Measurements from ENCODE around the gene GPRC5B.

The GPRC5B gene

DNA sequence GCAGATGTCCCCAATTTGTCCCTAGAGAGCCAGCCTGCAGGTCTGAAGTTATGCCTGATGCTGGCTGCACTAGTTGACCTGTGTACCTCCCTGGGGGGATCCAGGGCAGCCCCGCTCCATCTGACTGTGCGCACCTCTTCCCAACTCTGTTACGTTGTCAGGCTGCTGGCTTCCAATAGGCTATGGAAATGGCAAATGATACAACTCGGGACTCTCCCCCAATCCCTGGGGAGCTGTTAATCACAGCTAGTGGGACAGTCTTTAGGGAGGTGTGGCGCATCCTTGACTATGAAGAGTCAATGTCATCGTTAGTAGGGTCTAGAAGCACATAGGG, 30.1 kb downstream of the GPRC5B start:
- Mint-ChIP-seq H3K27ac (no peak overlapping the region), H3K9me3 (no peaks in the 10 kb centered on the region), H3K4me3 (no peak overlapping the region), H3K36me3 (ENCODE audit: low read depth) (no peaks in the 10 kb centered on the region), H3K27me3 (ENCODE audit: low read depth) (no peaks in the 10 kb centered on the region), H3K4me1 (ENCODE audit: low read depth) (no peaks in the 10 kb centered on the region)
- no peak for DNase-seq (ENCODE audit: low spot score)

DNA sequence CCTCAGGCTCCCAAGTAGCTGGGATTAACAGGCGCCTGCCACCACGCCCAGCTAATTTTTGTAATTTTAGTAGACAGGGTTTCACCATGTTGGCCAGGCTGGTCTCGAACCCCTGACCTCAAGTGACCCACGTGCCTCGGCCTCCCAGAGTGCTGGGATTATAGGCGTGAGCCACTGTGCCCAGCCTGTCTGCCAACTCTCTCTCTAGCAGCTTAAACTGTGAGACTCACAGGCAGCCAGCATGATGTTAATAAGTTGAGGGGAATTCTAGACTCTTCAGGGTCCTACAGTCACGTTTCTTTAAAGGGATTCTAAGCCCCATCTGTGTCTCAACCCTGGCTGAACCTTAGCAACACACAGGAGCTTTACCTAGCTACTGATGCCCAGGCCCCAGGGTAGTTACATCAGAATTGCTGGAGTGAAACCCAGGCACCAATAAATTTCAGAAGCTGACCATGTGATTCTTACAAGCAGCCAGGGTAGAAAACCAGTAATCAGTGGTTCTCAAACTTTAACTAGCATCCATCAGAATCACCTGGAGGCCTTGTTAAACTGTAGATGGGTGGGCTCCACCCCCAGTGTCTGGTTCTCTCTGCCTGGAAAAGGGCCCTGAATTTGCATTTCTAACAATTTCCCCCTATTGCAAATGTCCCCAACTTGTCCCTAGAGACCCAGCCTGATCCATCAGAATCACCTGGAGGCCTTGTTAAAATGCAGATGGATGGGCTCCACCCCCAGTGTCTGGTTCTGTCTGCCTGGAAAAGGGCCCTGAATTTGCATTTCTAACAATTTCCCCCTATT, 30.7 kb downstream of the GPRC5B start:
- H3K27ac Mint-ChIP-seq: no peak overlapping the region
- no peaks in the 10 kb centered on the region for H3K36me3 Mint-ChIP-seq (ENCODE audit: low read depth)
- H3K4me1 Mint-ChIP-seq (ENCODE audit: low read depth): no peaks in the 10 kb centered on the region
- H3K27me3 Mint-ChIP-seq (ENCODE audit: low read depth): no peaks in the 10 kb centered on the region
- no peak overlapping the region for H3K4me3 Mint-ChIP-seq
- H3K9me3 Mint-ChIP-seq: no peaks in the 10 kb centered on the region
- no peak for DNase-seq (ENCODE audit: low spot score)

DNA sequence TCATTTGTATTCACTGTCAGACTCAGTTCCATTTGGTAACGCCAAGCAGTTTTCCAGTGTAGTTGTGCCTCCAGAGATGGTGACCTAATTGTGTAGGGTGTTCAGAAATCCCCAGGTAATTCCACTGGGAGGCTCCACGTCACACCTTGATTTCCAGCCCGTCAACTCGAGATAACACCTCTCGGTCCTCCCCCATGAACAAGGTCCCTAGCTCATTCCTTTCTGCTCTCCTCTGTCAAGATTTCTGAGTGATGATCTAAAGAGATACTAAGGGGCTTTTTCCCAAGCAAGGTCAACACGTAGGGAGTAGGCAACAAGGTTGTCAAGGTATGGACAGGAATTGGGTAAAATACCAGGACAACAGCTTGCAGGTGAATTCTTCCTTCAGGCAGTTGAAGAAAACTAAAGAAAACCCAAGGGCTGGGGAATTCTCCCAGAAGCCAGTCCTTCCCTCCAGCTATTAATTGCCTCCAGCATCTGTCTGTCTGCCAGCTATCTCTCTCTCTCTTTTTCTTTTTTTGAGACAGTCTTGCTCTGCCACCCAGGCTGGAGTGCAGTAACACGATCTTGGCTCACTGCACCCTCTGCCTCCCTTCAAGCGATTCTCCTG, 31.4 kb downstream of the GPRC5B start:
- Mint-ChIP-seq H3K4me1 (ENCODE audit: low read depth) (no peaks in the 10 kb centered on the region), H3K27me3 (ENCODE audit: low read depth) (no peaks in the 10 kb centered on the region), H3K9me3 (no peaks in the 10 kb centered on the region), H3K4me3 (no peak overlapping the region), H3K27ac (no peak overlapping the region), H3K36me3 (ENCODE audit: low read depth) (no peaks in the 10 kb centered on the region)
- no peak for DNase-seq (ENCODE audit: low spot score)

DNA sequence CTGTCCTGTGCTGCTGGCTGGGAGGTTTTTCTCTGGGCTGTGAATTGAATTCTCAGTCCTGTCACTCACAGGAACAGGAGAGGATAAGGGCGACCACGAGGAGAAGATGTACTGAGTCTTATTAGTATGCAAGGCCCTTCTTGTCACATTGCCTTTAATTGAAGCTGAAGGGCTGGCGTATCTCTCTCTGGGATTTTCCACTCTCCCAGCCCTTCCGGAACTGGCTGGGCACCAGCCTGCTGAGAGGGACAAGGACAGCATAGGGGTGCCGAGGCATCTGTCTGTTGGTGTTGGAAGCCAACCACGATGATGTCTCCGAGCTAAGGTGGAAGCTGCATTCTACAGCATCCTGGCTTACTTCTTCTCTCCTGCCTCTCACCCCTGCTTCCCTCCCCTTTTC, 33.2 kb downstream of the GPRC5B start:
- H3K27ac Mint-ChIP-seq: no peak overlapping the region
- DNase-seq (ENCODE audit: low spot score): no peak
- no peaks in the 10 kb centered on the region for H3K4me1 Mint-ChIP-seq (ENCODE audit: low read depth)
- H3K36me3 Mint-ChIP-seq (ENCODE audit: low read depth): no peaks in the 10 kb centered on the region
- H3K4me3 Mint-ChIP-seq: no peak overlapping the region
- H3K27me3 Mint-ChIP-seq (ENCODE audit: low read depth): no peaks in the 10 kb centered on the region
- H3K9me3 Mint-ChIP-seq: no peaks in the 10 kb centered on the region

DNA sequence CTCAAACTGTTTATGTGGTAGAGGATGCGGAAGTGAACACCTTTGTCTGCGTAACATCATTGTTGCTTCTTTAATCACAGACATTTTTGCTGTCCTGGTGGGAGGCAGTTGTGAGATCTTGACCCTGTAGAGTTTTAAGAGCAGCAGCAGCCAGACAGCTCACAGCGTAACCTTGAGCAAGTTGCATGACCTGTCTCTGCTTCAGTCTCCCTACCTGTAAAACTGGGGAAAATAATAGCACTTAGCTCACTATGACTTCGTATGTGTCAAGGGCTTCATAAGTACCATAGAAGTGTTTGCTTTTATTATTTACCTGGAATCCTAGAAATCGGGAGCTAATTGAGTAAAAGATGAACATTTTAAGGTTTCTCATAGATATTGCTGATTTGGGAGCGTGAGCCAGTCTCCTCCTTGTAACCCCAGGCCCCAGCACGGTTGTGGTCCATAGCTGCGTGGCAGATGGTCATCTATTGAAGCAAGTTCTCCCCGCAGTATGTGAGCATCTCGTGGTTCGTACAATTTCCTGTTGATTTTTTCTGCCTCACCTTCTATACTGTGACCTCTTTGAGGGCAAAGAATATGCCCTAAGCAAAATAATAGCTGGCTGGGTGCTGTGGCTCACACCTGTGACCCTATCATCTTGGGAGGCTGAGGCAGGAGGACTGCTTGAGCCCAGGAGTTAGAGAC, 34.4 kb downstream of the GPRC5B start:
- Mint-ChIP-seq H3K36me3 (ENCODE audit: low read depth) (no peaks in the 10 kb centered on the region), H3K4me1 (ENCODE audit: low read depth) (no peaks in the 10 kb centered on the region), H3K27me3 (ENCODE audit: low read depth) (no peaks in the 10 kb centered on the region), H3K27ac (no peak overlapping the region), H3K9me3 (no peaks in the 10 kb centered on the region), H3K4me3 (no peak overlapping the region)
- DNase-seq (ENCODE audit: low spot score): no peak

DNA sequence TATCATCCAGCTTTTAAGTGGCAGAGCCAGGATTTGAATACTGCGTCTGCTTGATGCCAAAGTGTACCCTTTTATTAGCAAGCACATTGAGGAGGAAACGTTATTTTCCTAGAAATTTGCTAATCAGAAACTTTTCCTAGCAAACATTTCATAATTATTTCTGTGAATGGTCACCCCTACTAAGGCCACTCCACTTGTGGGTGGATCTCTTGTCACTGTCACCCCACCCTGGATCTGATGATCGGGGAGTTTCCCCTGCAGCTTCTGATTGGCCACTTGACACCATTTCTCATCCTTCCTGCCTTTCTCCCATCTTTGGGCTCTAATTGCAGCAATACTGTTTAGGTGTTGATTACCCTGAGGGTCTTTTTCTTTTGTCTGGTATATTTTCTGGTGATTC, 35.9 kb downstream of the GPRC5B start:
- H3K36me3 Mint-ChIP-seq (ENCODE audit: low read depth): no peaks in the 10 kb centered on the region
- no peak for DNase-seq (ENCODE audit: low spot score)
- no peaks in the 10 kb centered on the region for H3K27me3 Mint-ChIP-seq (ENCODE audit: low read depth)
- no peak overlapping the region for H3K27ac Mint-ChIP-seq
- no peak overlapping the region for H3K4me3 Mint-ChIP-seq
- no peaks in the 10 kb centered on the region for H3K4me1 Mint-ChIP-seq (ENCODE audit: low read depth)
- no peaks in the 10 kb centered on the region for H3K9me3 Mint-ChIP-seq

DNA sequence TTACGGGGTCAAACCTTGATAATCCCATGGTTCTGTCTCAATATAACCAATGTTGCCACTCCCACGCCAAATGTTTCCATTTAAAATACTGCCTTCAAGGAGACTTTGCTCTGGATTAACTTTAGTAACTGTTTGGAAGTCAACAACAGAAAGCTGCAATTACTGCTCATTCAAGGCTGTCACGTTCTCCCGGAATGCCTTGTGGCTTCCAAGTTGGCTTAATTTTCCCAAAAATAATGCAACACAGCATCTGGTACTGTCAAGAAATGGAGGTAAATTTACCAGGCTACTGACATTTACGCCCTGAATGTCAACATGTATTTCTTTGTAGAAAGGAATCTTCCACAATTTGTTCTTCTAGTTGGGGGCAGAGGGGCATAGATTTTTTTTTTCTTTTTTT, 38.2 kb downstream of the GPRC5B start:
- Mint-ChIP-seq H3K4me1 (ENCODE audit: low read depth) (no peaks in the 10 kb centered on the region), H3K27ac (no peak overlapping the region), H3K36me3 (ENCODE audit: low read depth) (no peaks in the 10 kb centered on the region), H3K27me3 (ENCODE audit: low read depth) (peaks cover 3% of the 10 kb centered on the region), H3K4me3 (no peak overlapping the region), H3K9me3 (no peaks in the 10 kb centered on the region)
- DNase-seq (ENCODE audit: low spot score): no peak

DNA sequence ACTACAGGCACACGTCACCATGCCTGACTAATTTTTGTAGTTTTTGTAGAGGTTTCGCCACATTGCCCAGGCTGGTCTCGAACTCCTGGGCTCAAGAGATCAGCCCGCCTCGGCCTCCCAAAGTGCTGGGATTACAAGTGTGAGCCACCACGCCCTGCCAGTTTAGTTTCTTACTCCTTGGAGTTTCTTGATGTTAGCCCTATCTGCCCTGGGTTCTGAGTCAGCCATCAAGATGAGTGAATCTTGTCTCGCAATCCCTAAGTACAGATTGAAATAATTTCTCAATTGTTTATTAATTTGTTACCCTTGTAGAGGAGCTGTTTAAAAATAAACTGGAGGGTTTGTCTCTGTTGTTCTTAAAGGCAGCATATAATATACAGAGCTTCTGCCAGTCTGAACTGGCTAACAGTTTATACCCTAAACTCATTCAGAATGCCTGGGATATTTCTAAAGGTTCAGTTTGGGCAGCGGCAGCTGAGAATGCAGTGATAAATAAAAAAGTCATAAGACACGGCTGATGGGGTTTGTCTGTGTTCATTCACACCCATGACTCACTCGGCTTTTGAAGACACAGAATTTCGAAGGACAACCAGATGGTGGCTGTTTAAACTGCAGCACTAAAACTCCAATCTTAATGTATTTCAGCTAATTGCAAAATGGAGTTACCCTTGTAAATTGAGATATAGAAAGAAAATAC, 39.6 kb downstream of the GPRC5B start:
- Mint-ChIP-seq H3K4me1 (ENCODE audit: low read depth) (no peaks in the 10 kb centered on the region), H3K9me3 (no peaks in the 10 kb centered on the region), H3K27me3 (ENCODE audit: low read depth) (peaks cover 3% of the 10 kb centered on the region), H3K36me3 (ENCODE audit: low read depth) (no peaks in the 10 kb centered on the region), H3K27ac (no peak overlapping the region), H3K4me3 (no peak overlapping the region)
- no peak for DNase-seq (ENCODE audit: low spot score)

DNA sequence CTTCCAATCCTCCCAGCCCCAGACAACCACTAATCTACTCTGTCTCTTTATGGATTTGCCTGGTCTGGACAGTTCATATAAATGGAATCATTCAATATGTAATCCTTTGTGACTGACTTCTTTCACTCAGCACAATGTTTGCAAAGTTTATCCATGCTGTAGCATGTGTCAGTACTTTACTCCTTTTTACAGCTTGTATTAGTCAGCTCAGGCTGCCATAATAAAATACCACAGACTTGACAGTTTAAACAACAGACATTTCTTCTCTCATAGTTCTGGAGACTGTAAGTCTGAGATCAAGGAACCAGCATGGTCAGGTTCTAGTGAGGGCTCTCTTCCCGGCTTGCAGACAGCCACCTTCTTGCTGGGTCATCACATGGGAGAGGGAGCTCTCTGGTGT, 41.3 kb downstream of the GPRC5B start:
- no peak for DNase-seq (ENCODE audit: low spot score)
- H3K9me3 Mint-ChIP-seq: no peaks in the 10 kb centered on the region
- no peak overlapping the region for H3K4me3 Mint-ChIP-seq
- no peak overlapping the region for H3K27ac Mint-ChIP-seq
- H3K27me3 Mint-ChIP-seq (ENCODE audit: low read depth): peaks cover 3% of the 10 kb centered on the region
- H3K4me1 Mint-ChIP-seq (ENCODE audit: low read depth): no peaks in the 10 kb centered on the region
- H3K36me3 Mint-ChIP-seq (ENCODE audit: low read depth): no peaks in the 10 kb centered on the region

DNA sequence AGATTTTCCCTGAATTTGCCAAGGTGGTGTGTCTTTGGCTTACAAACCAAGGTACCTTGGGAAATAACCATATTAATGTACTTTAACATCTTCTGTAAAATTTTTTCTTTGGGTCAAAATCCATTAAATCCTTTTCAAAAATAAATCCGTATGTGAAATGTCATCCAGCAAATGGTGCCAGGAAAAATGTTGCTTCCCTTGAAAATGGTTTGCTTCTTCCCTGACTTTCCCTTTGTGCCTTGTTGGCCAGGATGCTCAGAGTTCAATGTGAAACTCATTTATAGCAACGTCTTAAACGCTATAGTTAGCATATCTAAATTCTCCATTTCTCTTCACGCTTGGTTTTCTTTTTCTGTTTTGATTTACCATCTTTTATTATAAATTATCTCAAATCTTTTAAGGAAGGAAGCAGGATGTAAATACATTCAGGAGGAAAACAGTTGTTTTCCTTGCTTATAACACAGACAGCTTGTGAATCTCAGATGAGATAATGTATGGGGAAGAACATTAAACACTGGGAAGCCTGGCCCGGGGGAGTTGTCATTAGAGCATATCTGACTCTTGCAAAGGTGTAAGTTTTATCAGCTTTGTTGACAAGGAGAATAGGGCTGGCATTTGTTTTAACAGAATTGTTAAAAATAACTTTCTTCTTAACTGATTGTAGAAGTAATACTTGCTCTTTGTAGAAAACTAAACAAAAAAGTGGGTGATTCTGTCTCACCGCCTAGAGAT, 42.1 kb downstream of the GPRC5B start:
- no peak overlapping the region for H3K4me3 Mint-ChIP-seq
- DNase-seq (ENCODE audit: low spot score): no peak
- H3K9me3 Mint-ChIP-seq: no peaks in the 10 kb centered on the region
- H3K27ac Mint-ChIP-seq: no peak overlapping the region
- peaks cover 3% of the 10 kb centered on the region for H3K27me3 Mint-ChIP-seq (ENCODE audit: low read depth)
- no peaks in the 10 kb centered on the region for H3K36me3 Mint-ChIP-seq (ENCODE audit: low read depth)
- H3K4me1 Mint-ChIP-seq (ENCODE audit: low read depth): no peaks in the 10 kb centered on the region

DNA sequence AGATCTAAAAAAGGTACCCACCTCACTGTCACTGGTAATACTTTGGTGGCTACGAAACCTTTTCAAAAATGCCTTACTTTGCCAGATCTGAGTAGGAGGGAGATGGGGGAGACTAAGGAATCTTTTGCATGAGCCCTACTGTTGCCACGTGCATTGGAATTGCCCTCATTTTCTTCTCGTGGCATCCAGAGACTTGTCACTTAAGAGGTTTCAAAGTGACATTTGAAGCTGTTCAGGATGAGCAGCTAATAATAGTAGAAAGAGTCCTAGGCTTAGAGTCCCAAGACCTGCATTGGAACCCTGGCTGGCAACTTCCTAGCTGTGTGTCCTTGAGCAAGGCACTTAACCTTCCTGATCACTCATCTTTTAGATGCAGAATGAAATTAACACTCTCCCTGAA, 43.5 kb downstream of the GPRC5B start:
- H3K4me3 Mint-ChIP-seq: no peak overlapping the region
- no peak overlapping the region for H3K27ac Mint-ChIP-seq
- peaks cover 3% of the 10 kb centered on the region for H3K27me3 Mint-ChIP-seq (ENCODE audit: low read depth)

DNA sequence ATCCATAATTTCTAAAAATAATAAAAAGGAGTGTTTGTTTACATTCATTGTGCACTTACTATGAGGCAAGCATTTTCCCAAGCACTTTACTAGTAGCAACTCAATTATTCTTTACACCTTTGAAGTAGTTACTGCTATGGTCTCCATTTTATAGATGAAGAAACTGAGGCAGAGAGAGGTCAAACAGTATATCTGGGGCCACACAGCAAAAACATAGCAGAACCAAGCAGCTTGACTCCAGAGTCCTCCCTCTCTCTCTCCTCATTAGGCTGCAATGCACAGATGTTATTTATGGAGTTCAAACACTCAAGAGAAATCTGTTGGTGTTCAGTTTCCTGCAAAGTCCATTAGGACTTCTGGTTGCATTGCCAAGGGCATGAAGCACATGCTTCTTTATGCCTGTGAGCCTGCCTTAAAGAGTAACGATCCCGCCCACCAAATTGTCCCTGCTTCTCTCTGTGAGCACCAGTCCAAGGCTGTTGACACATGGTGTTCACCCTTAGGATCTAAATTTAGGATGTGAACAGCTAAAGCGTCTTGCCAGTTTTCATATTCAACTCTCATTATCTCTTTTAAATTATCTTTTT, 44.0 kb downstream of the GPRC5B start:
- Mint-ChIP-seq H3K27ac (no peak overlapping the region), H3K4me3 (no peak overlapping the region), H3K4me1 (ENCODE audit: low read depth) (no peaks in the 10 kb centered on the region), H3K36me3 (ENCODE audit: low read depth) (no peaks in the 10 kb centered on the region), H3K9me3 (no peaks in the 10 kb centered on the region), H3K27me3 (ENCODE audit: low read depth) (peaks cover 3% of the 10 kb centered on the region)
- no peak for DNase-seq (ENCODE audit: low spot score)

More for the DNA sequence above, 43.5 kb downstream of the GPRC5B start:
- no peaks in the 10 kb centered on the region for H3K36me3 Mint-ChIP-seq (ENCODE audit: low read depth)
- DNase-seq (ENCODE audit: low spot score): no peak
- H3K9me3 Mint-ChIP-seq: no peaks in the 10 kb centered on the region
- no peaks in the 10 kb centered on the region for H3K4me1 Mint-ChIP-seq (ENCODE audit: low read depth)

DNA sequence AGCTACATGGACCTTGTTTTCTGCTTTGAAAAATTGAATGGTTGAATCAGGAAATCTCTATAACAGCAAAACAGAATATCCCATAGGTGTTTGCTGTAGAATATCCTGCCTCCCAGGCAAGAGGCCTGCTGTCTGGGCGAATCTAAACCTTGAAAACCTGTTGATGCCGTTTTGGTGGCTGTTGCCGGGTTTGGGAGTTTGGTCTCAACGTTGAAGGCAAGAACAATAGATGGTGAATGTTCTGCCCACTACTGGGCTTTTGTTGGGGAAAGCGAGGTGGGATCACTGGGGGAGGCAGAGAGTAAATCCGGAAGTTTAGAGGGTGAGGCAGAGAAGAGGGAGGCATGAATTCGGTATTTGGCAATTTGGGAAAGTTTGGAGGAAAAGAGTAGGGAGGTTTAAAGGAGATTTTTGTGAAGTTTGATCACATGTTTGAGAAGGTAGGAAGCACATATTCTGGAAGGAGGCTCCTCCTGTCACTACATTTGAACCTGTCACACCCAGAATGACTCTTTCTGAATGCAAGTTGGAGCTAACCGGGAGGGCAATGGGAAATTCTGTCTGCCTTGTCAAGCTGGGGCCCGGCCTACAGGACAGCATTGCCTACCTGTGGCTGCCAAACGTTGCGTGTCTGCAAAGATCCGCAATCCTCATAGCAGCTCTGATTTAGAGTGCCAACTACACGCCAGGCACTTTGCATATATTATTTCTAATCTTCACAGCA, 46.5 kb downstream of the GPRC5B start:
- Mint-ChIP-seq H3K9me3 (no peaks in the 10 kb centered on the region), H3K4me3 (no peak overlapping the region), H3K4me1 (ENCODE audit: low read depth) (no peaks in the 10 kb centered on the region), H3K27ac (no peak overlapping the region), H3K36me3 (ENCODE audit: low read depth) (no peaks in the 10 kb centered on the region), H3K27me3 (ENCODE audit: low read depth) (peaks cover 1% of the 10 kb centered on the region)
- no peak for DNase-seq (ENCODE audit: low spot score)

Data from T-helper 2 cell treated with Interferon-gamma antibody and Interleukin-4, amounts not matched to agents 5 μg/mL and 100 μg/mL, for 36 hours (primary cell).